HG03439 (cell line): ENCODE results near the gene IFT52.

Experiments
- ATAC-seq: cut with Tn5 transposase; IDR thresholded peaks from one replicate; pipeline ENCODE4 v1.9.1; 2021; ENCODE audit warnings: mild to moderate bottlenecking, moderate library complexity; ENCODE audit not compliant: unreplicated experiment

IFT52 gene

DNA sequence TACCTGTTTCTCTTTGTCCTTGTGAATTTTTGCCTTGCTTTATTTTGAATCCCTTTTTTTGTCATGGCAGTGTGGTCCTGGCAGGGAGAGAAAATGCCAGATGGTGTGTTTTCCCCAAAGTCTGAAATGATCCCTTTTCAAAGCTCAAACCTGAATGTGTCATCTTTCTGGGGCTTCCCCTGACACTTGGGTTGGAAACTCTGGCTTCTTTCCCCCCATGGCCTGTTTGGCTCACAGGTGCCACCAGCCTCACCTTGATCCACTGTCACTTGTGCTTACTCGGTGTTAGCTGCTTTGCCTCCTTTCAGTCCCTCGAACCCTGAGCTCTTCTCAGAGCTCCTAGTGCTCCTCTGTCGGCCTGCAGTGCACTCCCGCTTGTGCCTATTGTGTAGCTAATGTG is 98.4 kb downstream of the IFT52 start:
- no peak for ATAC-seq

- ATAC-seq, result no peak
Measured at GRCh38 chr20:43690943-43691598, 100.3 kb downstream of the IFT52 start.

DNA sequence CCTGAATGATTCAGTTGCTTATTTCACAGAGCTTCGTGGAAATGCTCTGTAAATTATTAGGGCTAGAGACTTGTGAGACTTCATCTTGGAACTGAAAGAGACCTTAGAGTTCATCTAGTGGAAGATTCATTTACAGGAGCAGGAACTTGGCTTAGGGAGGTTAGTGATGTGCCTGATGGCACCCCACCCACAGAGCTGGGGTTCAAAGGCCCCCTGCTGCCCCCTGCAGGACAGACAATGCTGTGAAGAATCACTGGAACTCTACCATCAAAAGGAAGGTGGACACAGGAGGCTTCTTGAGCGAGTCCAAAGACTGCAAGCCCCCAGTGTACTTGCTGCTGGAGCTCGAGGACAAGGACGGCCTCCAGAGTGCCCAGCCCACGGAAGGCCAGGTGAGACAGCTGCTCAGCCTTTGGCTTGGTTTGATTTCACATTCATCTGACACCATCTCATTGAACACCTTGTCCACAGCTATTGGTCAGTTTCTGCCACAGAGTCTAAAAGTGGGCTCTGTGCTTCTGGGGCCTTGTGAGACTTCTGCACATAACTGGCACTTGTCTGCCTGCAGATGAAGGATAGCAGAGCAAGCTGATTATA is 101.3 kb downstream of the IFT52 start:
- no peak for ATAC-seq

DNA sequence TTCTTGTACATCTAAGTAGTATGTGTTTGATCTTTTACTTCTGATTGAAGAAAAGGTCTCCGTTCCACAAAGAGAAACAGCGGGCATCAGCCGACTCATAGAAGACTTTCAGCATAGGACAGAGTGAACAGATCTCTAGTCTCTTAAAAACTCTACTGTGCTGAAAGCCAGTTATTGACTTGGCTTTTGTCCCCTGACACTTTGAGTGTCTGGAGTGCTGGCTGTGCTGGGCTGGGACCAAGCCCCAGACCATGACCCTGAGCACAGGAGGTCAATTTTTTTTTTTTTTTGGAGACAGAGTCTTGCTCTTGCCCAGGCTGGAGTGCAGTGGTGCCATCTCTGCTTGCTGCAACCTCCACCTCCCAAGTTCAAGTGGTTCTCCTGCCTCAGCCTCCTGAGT is 104.0 kb downstream of the IFT52 start:
- no peak for ATAC-seq

DNA sequence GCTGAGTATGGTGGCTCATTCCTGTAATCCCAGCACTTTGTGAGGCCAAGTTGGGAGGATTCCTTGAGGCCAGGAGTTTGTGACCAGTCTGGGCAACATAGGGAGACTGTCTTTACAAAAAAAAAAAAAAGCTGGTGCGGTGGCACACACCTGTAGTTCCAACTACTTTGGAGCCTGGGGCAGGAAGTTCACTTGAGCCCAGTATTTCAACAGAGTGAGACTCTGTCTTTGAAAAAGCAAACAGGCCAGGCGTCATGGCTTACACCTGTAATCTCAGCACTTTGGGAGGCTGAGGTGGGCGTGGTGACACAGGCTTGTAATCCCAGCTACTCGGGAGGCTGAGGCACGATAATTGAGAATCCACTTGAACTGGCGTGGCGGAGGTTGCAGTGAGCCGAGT is 104.8 kb downstream of the IFT52 start:
- no peak for ATAC-seq
